ENCODE data around the gene RAE1.
"Not testable (repeated sequence)": the region's sequence is repeated elsewhere in the genome, so short reads cannot be mapped to it uniquely, and the experiment has no call there.

The RAE1 gene

DNA sequence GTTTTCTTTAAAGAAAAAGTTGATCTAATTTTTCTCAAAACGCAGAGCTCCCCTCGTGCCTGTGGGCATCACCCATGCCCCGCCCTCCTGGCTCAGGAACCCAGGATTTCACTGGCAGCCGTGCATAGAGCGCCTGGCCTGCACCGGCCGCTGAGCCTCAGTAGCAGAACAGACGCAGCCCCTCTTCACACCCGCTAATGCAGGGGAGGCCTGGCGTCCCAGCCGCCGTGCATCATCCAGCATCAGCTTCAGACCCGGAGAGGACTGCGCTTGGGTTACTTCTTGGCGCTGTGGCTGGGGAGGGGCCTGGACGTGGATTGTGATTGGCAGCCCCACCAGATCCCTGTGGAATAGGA is 58.2 kb downstream of the RAE1 start:
- in situ Hi-C loops (cut with MboI; ENCODE audit: low sequenced_read_pairs), result no loop called here

DNA sequence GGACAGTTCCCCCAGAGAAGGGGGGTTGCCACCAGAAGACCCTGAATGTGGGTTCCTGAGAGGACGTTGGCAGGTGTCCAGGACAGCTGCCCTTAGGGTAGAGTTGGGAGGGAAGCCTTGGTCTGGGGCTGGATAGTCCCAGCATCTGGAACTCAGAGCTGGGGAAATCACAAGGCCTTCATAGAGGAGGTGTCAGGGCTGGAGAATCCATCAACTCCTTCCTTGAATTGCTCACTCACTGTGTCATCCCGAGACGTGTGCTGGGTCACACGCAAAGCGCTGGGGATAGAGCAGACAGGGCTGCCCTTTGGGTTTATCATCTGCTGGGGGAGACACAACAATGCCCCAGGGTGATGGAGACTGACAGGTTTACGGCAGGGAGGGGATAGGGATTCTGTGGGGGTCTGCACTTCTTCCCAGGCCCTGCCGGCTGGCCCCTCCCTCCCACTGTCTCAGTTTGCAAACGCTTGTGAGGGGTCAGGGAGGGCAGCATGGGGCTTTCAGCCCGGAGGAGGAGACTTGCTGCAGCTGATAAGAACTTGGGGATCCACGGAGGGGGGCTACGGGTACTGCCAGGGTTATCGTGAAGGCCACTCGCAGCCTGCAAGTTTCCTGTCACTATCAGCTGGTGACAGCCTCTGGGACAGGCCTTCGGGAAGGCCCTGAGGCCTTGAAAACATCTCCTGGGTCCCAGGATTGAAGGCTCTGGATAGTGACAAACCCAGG is 58.8 kb downstream of the RAE1 start:
- in situ Hi-C loops (cut with MboI; ENCODE audit: low sequenced_read_pairs), result no loop called here

DNA sequence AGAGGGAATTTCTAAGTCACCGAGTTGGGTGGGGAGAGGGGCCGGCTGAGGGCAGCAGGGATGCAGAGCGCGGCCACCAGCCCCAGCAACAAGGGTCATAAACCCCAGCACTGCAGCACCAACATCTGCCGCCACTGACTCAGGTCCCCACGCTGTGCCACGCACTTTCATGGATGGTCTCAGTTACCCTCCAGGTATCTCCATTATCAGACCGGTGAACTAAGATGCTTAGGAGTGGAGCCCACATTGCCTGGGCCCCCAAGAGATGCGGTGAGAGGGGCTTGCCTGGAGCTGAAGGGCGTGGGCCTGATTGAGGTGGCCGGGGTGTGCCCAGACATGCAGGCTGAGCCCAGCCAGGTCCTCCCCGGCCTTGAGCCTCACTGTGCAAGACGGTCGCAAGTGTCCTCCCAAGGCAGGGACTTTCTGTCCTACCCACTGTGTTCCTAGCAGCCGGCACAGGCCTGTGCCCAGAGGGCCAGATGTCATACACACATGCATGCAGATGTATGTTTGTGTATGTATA is 59.4 kb downstream of the RAE1 start:
- in situ Hi-C loops (cut with MboI; ENCODE audit: low sequenced_read_pairs), result no loop called here

DNA sequence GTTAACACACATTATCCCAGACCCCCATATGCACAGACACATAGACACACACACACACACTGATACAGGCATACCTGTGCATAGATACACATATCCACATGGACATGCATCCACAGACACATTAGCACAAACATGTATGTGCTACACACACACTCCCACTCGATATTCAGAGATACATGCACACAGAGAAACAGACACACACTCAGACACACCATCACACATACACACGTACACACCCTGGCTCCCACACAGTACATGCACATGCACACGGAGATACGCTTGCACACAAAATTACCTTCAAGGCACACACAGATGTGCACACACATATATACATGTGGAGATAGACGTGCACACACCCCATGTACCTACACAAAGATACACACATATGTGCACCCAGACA is 59.9 kb downstream of the RAE1 start:
- in situ Hi-C loops (cut with MboI; ENCODE audit: low sequenced_read_pairs), result no loop called here

DNA sequence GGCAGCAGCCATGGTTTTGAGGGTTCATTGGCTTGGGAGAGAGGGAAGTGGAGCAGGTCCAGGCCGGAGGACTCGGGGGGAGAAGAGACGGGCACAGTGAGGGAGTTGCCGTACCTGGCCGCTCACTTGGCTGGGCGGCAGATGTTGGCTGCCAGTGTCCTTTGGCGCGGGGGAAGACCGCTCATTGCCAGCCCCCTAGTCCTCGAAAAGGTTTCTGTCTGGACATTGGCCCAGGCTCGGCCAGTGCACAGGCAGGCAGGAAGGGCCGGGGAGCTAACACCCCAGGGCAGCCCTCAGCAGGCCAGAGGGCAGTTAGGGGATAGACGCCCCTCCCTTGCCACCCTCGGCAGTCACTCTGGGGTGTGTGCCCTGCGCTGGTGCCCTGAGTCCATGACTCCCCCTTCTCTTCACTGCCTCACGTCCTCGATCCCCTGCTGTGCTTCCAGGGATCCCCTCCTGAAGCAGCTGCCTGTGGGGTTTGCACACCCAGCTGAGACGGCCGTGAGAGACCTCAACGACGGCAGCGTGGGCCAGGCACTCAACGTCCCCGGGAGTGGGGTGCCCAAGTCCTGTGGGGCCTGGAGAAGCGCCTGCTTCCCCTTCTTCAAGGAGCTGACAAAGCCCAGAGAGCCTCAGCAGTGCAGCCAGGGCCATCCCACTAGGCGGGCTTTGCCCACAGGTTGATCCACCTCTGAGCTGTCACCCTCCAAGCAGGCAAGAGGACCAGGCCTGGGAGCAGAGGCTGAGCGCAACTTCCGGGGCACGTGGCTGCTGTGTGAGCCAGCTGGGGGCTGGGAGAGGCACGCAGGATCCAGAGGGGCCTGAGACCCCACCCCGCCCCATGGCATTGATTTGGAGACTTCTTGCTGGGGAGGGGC is 60.6 kb downstream of the RAE1 start:
- in situ Hi-C loops (cut with MboI; ENCODE audit: low sequenced_read_pairs), result no loop called here

DNA sequence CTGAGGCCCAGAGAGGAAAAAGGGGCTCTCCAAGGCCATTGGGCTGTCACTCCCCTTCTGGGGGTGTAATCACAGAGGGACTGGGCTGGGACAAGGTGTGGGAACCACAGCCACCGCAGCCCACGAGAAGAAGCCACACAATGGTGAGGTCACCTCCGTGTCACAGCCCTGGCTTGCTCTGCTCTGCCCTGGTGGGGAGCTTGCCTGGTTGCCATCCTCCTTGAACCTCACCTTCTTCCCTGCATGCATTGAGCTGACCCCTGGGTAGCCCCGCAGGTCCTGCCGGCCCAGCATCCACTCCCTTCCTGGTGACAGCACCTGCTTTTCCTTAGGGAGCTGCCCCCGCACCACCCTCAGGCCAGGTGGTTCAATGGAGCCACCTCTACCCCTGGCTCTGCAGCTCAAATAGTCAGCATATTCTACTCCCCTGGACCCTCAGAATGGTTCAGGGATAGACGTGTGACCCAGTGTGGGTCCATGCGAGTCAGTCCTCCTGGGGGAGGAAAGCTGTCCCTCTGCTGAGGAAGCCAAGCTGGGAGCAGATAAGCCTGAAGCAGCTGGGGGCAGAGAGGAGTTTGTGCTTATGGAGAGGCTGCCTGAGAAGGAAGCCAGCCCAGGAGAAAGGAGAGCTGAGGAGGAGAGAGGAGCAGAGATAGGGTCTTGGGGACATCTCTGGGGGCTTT is 61.4 kb downstream of the RAE1 start:
- in situ Hi-C loops (cut with MboI; ENCODE audit: low sequenced_read_pairs), result no loop called here

DNA sequence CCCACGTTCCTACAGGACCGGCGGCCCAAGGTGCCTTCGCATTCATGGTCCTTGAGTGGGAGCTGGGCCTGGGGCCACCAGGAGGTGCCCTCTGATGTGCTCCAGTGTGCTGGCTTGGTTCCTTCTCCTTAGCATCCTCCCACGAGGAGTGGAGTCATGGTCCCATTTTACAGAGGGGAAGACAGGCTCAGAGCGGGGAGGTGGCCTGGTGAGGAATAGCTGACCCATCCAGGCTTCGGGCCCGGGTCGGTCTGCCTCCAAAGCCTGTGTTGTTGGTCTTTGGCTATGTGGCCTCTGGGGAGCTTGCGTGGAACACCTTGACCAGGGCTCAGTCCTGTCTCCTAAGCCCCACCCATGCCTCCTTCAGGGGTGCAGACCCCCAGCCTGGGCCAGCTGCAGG is 62.9 kb downstream of the RAE1 start:
- in situ Hi-C loops (cut with MboI; ENCODE audit: low sequenced_read_pairs), result no loop called here

DNA sequence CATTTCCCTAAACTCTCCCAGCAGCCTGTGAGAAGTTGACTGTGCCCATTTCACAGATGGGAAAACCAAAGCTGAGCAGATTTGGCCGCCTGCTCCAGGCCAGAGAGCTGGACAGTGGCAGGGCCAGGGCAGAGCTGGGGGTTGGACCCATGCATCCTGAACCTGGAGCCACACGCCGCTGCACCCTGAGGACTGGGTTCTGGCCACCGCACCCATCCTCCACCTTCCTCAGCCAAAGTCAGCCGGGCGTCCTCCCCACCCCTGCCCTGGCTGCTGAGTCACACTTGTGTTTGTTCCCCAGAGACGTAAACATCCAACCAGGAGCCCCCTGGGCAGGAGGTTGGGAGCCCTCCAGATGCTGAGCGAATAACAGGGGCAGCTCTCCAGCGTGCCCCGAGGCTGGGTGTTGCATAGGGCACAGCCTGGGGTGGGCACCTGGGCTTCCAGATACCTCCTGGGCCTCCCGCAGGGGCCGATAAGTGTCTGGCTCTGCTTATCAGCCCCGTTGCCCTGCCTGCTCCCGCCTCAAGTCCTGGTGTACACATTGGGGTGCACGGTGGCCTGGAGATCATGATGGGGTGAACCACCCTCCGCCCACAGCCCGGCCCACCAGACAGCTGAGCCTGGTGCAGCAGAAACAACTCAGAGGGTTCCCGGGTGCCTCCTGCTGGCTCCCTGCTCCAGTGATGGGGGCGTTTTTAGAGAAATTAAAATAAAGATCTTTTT is 64.0 kb downstream of the RAE1 start:
- in situ Hi-C loops (cut with MboI; ENCODE audit: low sequenced_read_pairs), result no loop called here

DNA sequence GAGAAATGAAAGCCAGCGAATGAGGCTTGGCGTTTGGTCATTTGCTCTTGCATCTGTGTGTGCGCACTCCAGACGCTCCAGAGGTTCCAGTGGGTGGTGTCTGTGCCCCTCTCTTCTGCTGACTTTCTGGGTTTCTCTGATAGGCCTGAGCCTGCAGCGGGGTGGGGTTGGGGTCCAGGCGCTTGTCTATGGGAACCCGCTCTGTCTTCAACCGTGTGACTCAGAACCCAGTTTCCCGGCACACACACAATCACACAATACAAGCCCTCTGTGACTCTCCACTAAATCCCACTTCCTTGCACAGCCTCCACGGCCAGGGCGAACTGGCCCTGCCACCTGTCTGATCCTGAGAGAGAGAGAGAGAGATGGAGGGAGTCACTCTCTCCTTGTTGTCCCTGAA is 64.7 kb downstream of the RAE1 start:
- in situ Hi-C loops (cut with MboI; ENCODE audit: low sequenced_read_pairs), result no loop called here

DNA sequence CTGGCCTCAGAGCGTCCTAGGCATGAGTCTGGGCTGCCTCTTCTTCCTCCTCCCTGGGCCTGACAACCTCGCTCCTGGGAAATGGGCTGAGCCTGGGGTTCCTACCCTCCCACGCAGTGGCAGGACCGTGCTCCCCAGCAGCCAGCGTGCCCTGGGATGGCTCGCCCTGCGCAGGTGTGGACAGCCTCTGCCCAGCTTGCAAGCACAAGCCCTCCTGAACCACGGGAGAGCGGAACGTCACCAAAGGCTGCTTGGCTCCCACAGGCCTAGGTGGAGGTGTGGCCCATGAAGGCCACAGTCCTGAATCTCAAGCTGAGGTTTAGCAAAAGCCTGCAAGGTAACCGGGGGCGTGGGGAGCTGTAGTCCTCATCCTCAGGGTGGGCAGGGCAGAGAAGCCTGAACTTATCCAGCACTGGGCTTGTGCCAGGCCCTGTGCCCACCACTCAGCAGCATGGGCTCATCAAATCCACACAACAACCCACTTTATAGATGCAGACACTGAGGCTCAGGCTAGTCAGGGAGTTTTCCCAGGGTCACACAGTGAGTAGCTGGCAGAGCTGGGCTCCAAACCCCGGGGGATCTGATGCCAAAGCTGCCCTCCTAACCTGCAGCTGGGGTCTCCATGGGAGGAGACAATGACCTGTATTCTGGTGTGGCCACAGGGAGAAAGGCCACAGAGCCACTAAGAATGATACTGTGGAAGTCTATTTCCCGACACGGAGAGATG is 65.4 kb downstream of the RAE1 start:
- in situ Hi-C loops (cut with MboI; ENCODE audit: low sequenced_read_pairs), result no loop called here

DNA sequence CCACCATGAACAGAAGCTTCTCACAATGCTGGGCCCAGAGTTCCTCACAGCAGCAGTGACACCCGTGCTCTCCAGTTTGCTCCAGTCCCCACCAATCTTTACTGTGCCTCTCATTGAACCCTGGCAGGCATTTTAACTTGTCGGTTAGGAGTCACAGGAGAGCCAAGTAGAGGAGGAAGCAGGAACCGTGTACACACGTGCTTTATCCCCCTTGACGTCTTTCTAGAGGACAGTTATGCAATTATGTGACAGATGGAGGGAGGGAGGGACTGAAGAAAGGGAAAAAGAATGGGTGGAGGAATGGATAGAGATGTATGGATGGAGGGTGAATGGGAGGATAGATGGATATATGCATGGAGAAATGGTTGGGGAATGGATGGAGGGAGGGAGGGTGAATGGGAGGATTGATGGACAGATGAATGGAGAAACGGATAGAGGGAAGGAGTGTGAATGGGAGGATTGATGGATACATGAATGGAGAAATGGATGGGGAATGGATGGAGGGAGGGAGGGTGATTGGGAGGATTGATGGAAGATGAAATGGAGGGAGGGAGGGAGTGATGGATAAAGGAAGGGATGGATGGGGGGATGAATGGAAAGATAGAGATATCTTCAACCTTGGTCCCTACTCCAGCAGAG is 66.1 kb downstream of the RAE1 start:
- in situ Hi-C loops (cut with MboI; ENCODE audit: low sequenced_read_pairs), result no loop called here

DNA sequence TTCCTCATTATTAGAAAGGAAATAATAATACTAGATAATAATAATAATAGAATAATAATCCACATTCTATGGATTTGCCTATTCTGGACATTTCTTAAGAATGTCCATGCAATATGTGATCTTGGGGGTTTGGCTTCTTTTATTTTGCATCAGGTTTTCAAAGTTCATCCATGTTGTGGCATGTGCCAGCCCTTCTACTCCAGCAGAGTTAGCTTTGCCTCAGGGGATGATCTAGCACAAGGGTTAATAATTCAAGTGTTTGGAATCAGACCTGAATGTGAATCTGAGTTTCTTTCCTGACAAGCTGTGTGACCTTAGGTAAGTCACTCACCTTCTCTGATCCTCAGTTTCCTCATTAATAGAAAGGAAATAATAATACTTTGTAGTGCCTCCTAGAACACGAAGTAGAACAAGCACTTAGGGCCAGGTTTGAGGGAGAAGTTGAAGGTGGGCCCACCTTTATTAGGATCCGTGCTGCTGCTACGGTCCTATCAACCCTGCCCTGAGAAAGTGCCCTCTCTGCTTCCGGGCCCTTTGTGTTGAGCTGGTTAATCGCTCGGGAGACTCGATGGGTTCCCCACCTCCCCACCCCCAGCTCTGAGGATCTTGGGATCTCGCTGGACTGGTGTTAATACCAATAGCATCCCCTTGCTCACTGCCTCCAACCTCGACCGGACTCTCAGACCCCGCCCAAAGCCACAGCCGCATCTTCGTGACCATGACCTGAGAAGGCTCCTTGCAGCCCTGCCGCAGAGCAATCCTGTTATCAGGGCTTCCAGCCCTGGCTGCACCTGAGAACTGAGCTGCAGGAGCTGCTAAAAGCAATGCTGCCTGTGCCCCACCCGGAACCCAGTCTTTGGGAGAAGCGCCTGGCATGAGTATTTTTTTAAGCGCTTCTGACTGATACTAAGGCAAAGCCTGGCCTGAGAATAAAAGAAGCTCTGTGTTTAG is 67.0 kb downstream of the RAE1 start:
- in situ Hi-C loops (cut with MboI; ENCODE audit: low sequenced_read_pairs), result no loop called here

DNA sequence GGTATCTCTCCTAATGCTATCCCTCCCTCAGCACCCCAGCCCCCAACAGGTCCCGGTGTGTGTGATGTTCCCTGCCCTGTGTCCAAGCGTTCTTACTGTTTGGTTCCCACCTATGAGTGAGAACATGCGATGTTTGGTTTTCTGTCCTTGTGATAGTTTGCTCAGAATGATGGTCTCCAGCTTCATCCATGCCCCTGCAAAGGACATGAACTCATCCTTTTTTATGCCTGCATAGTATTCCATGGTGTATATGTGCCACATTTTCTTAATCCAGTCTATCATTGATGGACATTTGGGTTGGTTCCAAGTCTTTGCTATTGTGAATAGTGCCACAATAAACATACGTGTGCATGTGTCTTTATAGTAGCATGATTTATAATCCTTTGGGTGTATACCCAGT is 68.4 kb downstream of the RAE1 start:
- in situ Hi-C loops (cut with MboI; ENCODE audit: low sequenced_read_pairs), result not testable (repeated sequence)

DNA sequence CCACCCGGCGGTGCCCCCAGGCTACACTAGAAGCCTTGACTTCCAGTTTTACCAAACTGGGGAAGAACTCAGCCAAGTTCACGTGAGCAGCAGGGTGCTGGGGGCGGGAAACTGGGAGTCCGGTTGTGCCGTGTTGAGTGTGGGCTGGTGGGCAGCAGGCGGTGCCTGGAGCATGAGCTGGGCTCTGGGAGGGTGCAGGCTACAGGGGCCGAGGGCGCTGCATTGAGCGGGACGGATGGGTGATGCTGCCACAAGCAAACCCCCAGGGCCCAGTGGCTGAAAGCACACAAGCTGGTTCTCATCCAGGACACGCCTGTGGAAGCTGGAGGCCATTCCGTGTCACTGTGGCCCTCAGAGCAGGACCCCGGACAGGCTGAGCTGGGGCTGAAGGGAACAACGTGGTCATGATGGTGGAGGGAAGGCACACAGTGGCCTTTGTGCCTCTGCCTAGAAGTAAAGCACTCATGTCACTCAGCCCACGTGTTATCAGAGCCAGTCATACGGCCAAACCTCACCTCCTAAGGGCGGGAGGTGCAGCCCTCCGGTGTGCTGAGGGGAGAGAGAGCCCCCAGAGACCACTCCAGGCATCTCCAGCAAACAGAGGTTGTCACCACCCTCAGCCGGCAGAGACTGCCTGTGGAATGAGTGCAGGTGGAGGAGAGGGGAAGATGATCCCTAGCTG is 69.7 kb downstream of the RAE1 start:
- in situ Hi-C loops (cut with MboI; ENCODE audit: low sequenced_read_pairs), result no loop called here

DNA sequence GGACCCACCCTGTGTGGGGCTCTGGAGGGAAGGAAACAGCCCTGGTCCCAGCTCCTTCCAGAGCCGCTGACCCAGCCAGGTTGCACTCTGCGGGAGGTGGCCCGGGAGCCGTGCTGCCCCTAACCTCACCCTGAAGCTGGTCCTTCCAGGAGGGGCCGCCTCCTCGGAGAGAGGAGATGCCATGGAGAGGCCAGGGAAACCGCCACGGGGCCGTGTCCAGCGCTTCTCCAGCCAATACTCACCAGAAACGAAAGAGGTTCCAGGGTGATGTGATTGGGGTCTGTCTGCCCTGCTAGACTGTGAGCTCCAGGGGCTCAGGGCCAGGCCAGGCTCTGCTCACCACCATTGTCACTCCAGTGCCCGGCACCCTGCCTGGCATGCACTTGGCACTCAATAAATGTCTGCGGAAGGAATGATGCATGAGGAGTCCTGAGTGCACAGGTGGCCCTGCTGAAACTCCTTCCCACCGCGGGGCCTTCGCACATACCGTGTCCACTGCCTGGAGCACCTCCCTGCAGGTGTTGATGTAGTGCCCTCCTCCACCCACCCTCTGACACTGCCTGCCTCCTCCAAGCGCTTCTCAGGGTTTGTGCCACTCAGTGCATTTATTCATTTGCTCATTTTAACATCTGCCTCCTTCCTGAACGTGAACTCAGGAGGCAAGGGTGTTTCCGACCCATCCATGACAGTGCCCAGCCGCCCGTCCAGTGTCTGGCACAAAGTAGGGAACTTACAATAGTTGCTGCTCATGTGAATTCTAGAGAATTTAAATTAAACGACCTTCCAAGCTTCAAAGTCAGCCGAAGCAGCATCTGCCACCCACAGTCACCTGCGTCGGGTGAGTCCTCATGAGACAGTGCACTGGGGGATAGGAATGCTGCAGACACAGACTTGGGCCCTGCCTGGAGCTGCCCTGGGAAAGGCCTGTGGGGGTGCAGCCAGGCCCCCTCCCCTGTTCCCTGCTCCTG is 70.5 kb downstream of the RAE1 start:
- in situ Hi-C loops (cut with MboI; ENCODE audit: low sequenced_read_pairs), result no loop called here

DNA sequence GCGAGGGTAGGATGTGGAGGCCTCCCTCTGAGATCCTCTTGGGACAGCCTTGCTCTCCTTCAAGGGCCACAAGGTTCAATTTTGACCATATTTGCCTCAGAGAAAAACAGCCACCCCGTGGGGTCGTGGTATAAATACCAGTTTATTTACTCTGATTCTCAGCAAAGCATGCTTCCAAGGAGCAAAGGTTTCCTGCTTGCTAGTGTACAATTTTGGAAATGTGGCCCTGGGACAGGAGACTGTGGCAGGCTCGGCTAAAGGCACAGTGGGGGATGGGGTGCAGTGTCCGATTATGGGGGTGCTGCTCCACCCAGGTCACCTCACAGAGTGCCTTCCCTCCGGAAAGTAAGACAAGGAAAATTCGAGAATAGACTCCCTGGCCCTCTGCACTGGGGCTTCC is 71.2 kb downstream of the RAE1 start:
- in situ Hi-C loops (cut with MboI; ENCODE audit: low sequenced_read_pairs), result no loop called here

Measured in HL-60/S4 (cell line).